WTC11 (cell line): ENCODE results near the gene OR2AT4. TPM values are rescaled to one million over a fixed set of nuclear protein-coding genes. Genes with fewer than 3 reads are reported as not detected.

Experiments used
- ATAC-seq: fragments of 200-7000 bp; cut with Tn5 transposase; 2 replicates; pipeline ENCODE4 v1.10.0; 2021; ENCODE audit warnings: mild to moderate bottlenecking, moderate library complexity
- Bru-seq: library from RNA; stranded (reverse); fragments of 400-500 nt; gene quantifications from one replicate; lab custom pipeline; 2021; lab: Mats Ljungman, UMichigan
- CTCF ChIA-PET: fragments of 300-600 bp; sonication (Branson Sonifier 250); formaldehyde crosslinking; loops from one replicate; lab custom pipeline; 2021; ENCODE audit warnings: antibody characterized with exemption; lab: Charles Lee
- POLR2A ChIA-PET: fragments of 350-600 bp; sonication (Branson Sonifier 250); formaldehyde crosslinking; loops from one replicate; lab custom pipeline; 2021; ENCODE audit warnings: antibody characterized with exemption; lab: Charles Lee
- DNase-seq: peaks from one replicate; pipeline ENCODE4 v3.0.0; 2021; ENCODE audit warnings: low spot score
- H3K27ac Mint-ChIP-seq: 2 replicates; pipeline ENCODE4 v1.8.0; 2021; ENCODE audit warnings: mixed read lengths
- H3K27me3 Mint-ChIP-seq: 2 replicates; pipeline ENCODE4 v1.8.0; 2021; ENCODE audit warnings: low read depth, mild to moderate bottlenecking, moderate library complexity, mixed read lengths
- H3K36me3 Mint-ChIP-seq: 2 replicates; pipeline ENCODE4 v1.8.0; 2021; ENCODE audit warnings: mixed read lengths
- H3K4me1 Mint-ChIP-seq: 2 replicates; pipeline ENCODE4 v1.8.0; 2022; ENCODE audit warnings: mixed read lengths
- H3K4me3 Mint-ChIP-seq: 2 replicates; pipeline ENCODE4 v1.8.0; 2021; ENCODE audit warnings: mild to moderate bottlenecking, moderate library complexity, mixed read lengths
- H3K9me3 Mint-ChIP-seq: 2 replicates; pipeline ENCODE4 v1.8.0; 2021; ENCODE audit warnings: mixed read lengths
- ATF1 ChIP-seq: sonication (generic); formaldehyde crosslinking; IDR thresholded peaks from 2 replicates; pipeline ENCODE4 v1.8.1; 2023; ENCODE audit warnings: mild to moderate bottlenecking, moderate library complexity, missing genetic modification reagents
- ATF2 ChIP-seq: sonication (generic); formaldehyde crosslinking; IDR thresholded peaks from 2 replicates; pipeline ENCODE4 v1.8.1; 2022; ENCODE audit warnings: low read depth, missing genetic modification reagents, borderline replicate concordance
- E2F1 ChIP-seq: sonication (generic); formaldehyde crosslinking; IDR thresholded peaks from 2 replicates; pipeline ENCODE4 v1.8.0; 2022; ENCODE audit warnings: mild to moderate bottlenecking, missing genetic modification reagents
- ERG ChIP-seq: fragments of 250-450 bp; sonication (Bioruptor Pico); IDR thresholded peaks from 2 replicates; pipeline ENCODE4 v1.8.0; 2021; ENCODE audit warnings: mild to moderate bottlenecking
- FOXP1 ChIP-seq: sonication (generic); formaldehyde crosslinking; IDR thresholded peaks from 2 replicates; pipeline ENCODE4 v1.8.0; 2022; ENCODE audit warnings: missing genetic modification reagents, mild to moderate bottlenecking, moderate library complexity, borderline replicate concordance
- FOXP4 ChIP-seq: sonication (generic); formaldehyde crosslinking; IDR thresholded peaks from 2 replicates; pipeline ENCODE4 v1.8.0; 2022; ENCODE audit warnings: mild to moderate bottlenecking, missing genetic modification reagents
- HMGA2 ChIP-seq: fragments of 250-450 bp; sonication (Bioruptor Pico); IDR thresholded peaks from 2 replicates; pipeline ENCODE4 v1.4.0; 2021; ENCODE audit warnings: mild to moderate bottlenecking, moderate library complexity
- JAZF1 ChIP-seq: fragments of 250-450 bp; sonication (Bioruptor Pico); IDR thresholded peaks from 2 replicates; pipeline ENCODE4 v1.9.0; 2021; ENCODE audit warnings: moderate library complexity, mild to moderate bottlenecking, inconsistent platforms
- MLX ChIP-seq: sonication (generic); formaldehyde crosslinking; IDR thresholded peaks from 2 replicates; pipeline ENCODE4 v1.8.1; 2023; ENCODE audit warnings: mild to moderate bottlenecking, missing genetic modification reagents, moderate library complexity
- MYBL2 ChIP-seq: sonication (generic); formaldehyde crosslinking; IDR thresholded peaks from 2 replicates; pipeline ENCODE4 v1.8.1; 2023; ENCODE audit warnings: mild to moderate bottlenecking, moderate library complexity, missing genetic modification reagents
- NR3C1 ChIP-seq: sonication (generic); formaldehyde crosslinking; conservative IDR thresholded peaks from 2 replicates; pipeline ENCODE4 v1.8.1; 2023; ENCODE audit warnings: low read depth, mild to moderate bottlenecking, missing genetic modification reagents
- RELA ChIP-seq: sonication (generic); formaldehyde crosslinking; IDR thresholded peaks from 2 replicates; pipeline ENCODE4 v1.8.1; 2022; ENCODE audit warnings: missing genetic modification reagents, mild to moderate bottlenecking, borderline replicate concordance
- RORB ChIP-seq: fragments of 250-450 bp; sonication (Bioruptor Pico); IDR thresholded peaks from 2 replicates; pipeline ENCODE4 v1.9.0; 2021; ENCODE audit warnings: mild to moderate bottlenecking
- TEAD1 ChIP-seq: sonication (generic); formaldehyde crosslinking; IDR thresholded peaks from 2 replicates; pipeline ENCODE4 v1.8.0; 2022; ENCODE audit warnings: mild to moderate bottlenecking, missing genetic modification reagents
- TEAD4 ChIP-seq: sonication (generic); formaldehyde crosslinking; IDR thresholded peaks from 2 replicates; pipeline ENCODE4 v1.8.0; 2022; ENCODE audit warnings: mild to moderate bottlenecking, missing genetic modification reagents
- ZNF138 ChIP-seq: sonication (generic); formaldehyde crosslinking; conservative IDR thresholded peaks from 2 replicates; pipeline ENCODE4 v1.8.1; 2022; ENCODE audit warnings: mild to moderate bottlenecking, moderate library complexity, missing genetic modification reagents
- ZNF219 ChIP-seq: sonication (generic); formaldehyde crosslinking; IDR thresholded peaks from 2 replicates; pipeline ENCODE4 v1.8.0; 2023; ENCODE audit warnings: missing genetic modification reagents, mild to moderate bottlenecking, borderline replicate concordance
- ZNF263 ChIP-seq: sonication (generic); formaldehyde crosslinking; IDR thresholded peaks from 2 replicates; pipeline ENCODE4 v1.8.1; 2022; ENCODE audit warnings: low read depth, mild to moderate bottlenecking, moderate library complexity, missing genetic modification reagents
- ZNF671 ChIP-seq: fragments of 250-450 bp; sonication (Bioruptor Pico); IDR thresholded peaks from 2 replicates; pipeline ENCODE4 v1.8.0; 2021; ENCODE audit warnings: mild to moderate bottlenecking
- long read RNA-seq, 3 experiments: library from RNA in 1 of 3; library from capped mRNA in 1 of 3; library from polyadenylated mRNA in 1 of 3; unstranded in 2 of 3; stranded (forward) in 1 of 3; transcript quantifications; one replicate each; pipeline ENCODE4 v2.0.0, GENCODE V29; 2021
- total RNA-seq: library from RNA; stranded (reverse); gene quantifications from 3 replicates; pipeline ENCODE4 v1.2.3, GENCODE V29; 2021

OR2AT4 gene
- 0.02 TPM in 1 of 3 replicates, not detected in the others for total RNA-seq
- Bru-seq, nascent RNA, result percentile 6 among the genes with signal in this experiment
- long read RNA-seq, experiment 1, result 0 reads
- long read RNA-seq, experiment 2, result 0 reads
- long read RNA-seq, experiment 3, result 0 reads

GRCh38 chr11:75096456-75097172 lies at the start of gene OR2AT4:
Gene OR2AT4 (minus strand): TSS chr11:75096876.
- no peak within 1 kb of the TSS for H3K4me3 Mint-ChIP-seq
- H3K27ac Mint-ChIP-seq, result no peak within 1 kb of the TSS
- POLR2A ChIA-PET, result no interaction called here
- peaks cover 12% of the 10 kb centered on the region for H3K9me3 Mint-ChIP-seq
- no peak for DNase-seq
- H3K27me3 Mint-ChIP-seq, result peaks cover 12% of the 10 kb centered on the region; the same call in 1 of the 2 replicates
- no peak for ATAC-seq
- H3K36me3 Mint-ChIP-seq, result peaks cover 6% of the 10 kb centered on the region; the same call in 1 of the 2 replicates
- CTCF ChIA-PET, result interaction anchor here (1.0 to 2.4 kb wide), 3 partner anchors 10 to 74 kb away, joined by 3 to 10 read pairs (median 4); no protein-coding TSS in a partner anchor
- H3K4me1 Mint-ChIP-seq, result peaks cover 9% of the 10 kb centered on the region
- TF ChIP-seq MYBL2 (CRISPR knock-in tag) (no peak), JAZF1 (CRISPR knock-in tag) (no peak)

- TF ChIP-seq ZNF138 (CRISPR knock-in tag) (no peak), ATF1 (no peak), RELA (CRISPR knock-in tag) (no peak), TEAD4 (CRISPR knock-in tag) (no peak), E2F1 (CRISPR knock-in tag) (no peak), HMGA2 (CRISPR knock-in tag) (no peak), FOXP1 (no peak), ZNF219 (CRISPR knock-in tag) (no peak), MLX (no peak), ZNF671 (CRISPR knock-in tag) (no peak), NR3C1 (CRISPR knock-in tag) (no peak), ATF2 (CRISPR knock-in tag) (no peak), TEAD1 (CRISPR knock-in tag) (no peak), ZNF263 (CRISPR knock-in tag) (no peak), FOXP4 (no peak), ERG (CRISPR knock-in tag) (no peak), RORB (CRISPR knock-in tag) (no peak)
- H3K36me3 Mint-ChIP-seq, result no peaks in the 10 kb centered on the region
- DNase-seq (no peak), ATAC-seq (no peak)
- H3K4me1 Mint-ChIP-seq, result peaks cover 8% of the 10 kb centered on the region
- no peaks in the 10 kb centered on the region for H3K9me3 Mint-ChIP-seq
- ChIA-PET POLR2A (no interaction called here), CTCF (interaction anchor here (0.7 to 10.2 kb wide), 11 partner anchors 8 to 125 kb away, joined by 3 to 590 read pairs (median 15); partner anchors contain the start of gene TPBGL)
- no peak overlapping the region for H3K4me3 Mint-ChIP-seq
- peaks cover 2% of the 10 kb centered on the region for H3K27me3 Mint-ChIP-seq
- H3K27ac Mint-ChIP-seq, result no peak overlapping the region
Observed at GRCh38 chr11:75145972-75146519, 49.4 kb upstream of the OR2AT4 start.
